Raji (cell line): Measurements from ENCODE around the gene TUBB.

Experiments used
- POLR2A ChIP-seq: IDR thresholded peaks from 2 replicates; pipeline ENCODE4 v1.6.1; 2011; ENCODE audit warnings: low read depth, low read length, control low read depth; ENCODE audit not compliant: insufficient read depth

TUBB gene

DNA sequence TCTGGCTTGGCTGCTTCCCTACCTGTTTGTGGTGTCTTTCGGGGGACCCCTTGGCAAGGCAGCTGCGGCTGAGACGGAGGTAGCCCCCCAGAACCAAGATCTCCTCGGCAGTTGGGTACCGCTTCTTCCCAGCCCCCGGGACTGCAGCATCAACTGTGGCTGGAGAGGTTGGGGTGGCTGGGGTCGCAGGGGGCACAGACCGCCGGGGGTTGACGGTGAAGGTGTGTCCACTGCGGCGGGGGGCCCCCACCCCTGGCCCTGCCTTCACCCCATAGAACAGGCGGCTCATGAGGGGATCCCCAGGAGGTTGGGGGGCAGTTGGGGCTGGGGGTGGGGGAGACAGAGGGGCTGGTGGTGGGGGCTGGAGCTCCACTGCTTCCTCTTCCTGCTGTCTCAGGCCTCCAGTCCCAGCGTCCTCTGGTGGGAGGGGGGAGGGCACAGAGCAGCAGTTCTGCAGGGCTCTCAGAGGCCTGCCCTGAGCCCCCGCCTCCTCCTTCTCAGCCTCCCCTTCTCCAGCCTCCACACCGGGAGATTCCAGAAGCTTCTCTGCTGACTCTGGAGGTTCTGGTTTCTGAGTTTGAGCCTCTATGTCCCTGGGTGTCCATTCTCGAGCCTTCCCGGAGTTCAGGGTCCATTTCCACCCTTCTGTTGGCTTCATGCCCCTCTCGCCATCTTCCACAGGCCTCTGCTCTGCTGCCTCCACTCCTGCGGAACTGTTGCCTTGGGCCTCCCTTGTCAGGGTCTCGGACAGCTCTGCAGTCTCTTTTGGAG lies 35.6 kb upstream of the TUBB start:
- peak; percentile 46; the same call in 1 of the 2 replicates for TF ChIP-seq POLR2A

DNA sequence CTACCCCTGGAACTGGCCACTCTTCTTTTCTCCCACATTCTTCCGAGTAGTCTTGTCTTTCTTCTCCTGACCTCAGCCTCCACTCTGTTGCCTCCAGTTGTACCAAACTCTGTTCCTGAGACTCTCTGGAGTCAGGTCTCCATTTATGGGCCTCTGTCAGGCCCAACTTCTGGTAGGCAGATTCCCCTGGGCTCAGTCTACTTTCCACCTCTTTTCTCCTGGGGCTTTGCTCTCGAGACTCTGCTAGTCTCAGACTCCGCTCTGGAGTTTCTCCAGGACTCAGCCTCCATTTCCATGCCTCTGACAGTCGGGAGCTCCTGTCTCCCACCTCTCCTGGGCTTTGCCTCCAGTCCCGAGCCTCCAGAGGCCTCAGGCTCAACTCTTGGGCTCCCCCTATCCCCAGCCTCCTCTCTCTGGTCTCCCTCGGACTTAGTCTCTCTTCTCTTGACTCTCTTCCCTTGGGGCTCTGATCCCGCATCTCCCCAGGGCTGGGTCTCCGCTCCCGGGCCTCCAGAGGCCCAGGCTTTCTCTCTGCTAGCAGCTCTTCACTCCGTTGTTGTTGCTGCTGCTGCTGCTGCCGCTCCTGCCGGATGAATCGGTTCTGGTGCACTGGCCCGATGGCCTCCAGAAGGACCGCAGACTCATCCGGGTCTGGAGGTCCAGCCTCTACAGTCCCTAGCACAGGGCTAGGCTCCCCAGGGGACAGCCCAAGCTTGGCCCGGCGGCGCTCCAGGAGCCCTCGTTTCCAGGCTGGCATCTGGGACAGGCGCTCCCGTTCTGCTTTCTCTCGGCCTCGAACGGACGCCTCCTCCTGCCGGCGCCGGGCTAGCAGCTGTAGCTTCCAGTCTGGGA lies 34.8 kb upstream of the TUBB start:
- no peak for TF ChIP-seq POLR2A

DNA sequence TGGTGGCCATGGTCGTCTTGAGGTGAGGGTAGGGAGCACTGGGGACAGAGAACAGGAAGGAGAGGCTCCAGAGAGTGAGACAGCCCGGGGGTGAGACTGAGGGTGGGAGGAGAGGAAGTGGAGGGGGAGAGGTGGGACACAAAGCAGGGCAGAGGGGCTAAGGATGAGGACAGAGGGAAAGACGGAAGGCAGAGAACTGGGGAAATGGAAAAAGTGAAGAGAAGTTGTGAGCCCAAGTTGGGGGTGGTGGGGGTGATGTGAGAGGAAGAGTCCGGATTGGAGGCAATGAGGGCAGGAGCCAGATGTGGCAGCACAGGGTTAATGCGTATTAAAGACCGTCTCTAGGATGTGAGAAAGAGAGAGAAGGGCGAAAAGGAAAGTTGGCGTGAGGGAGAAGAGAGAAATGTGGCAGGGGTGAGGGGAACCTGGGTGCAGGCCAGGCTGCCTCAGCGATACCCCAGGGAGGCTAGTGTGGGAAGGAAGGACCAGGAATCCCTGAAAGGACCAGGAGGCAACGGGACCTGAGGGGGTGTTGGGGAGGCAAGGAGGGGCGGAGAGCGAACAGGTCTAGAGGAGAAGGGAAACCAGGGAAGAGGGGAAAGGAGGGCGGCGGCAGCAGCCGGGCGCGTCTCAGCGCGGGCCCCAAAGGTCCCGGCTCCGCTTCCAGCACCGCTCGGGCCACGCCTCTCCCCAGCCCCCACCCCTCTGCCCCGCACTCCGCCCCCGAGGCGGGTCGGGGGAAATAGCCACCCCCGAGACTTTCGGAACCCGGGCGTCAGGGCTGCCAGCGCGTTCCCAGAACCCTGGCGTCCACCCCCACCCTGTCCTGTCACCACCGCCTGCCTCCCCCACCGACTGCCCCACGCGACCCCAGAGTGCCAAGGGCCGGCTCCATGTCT lies 33.9 kb upstream of the TUBB start, which contains the start of gene PPP1R18:
PPP1R18 (minus strand) TSS at position 637 of the 899 bp plus-strand sequence; CDS start at position 10, 627 bp downstream.
- peak; percentile 74 for TF ChIP-seq POLR2A

DNA sequence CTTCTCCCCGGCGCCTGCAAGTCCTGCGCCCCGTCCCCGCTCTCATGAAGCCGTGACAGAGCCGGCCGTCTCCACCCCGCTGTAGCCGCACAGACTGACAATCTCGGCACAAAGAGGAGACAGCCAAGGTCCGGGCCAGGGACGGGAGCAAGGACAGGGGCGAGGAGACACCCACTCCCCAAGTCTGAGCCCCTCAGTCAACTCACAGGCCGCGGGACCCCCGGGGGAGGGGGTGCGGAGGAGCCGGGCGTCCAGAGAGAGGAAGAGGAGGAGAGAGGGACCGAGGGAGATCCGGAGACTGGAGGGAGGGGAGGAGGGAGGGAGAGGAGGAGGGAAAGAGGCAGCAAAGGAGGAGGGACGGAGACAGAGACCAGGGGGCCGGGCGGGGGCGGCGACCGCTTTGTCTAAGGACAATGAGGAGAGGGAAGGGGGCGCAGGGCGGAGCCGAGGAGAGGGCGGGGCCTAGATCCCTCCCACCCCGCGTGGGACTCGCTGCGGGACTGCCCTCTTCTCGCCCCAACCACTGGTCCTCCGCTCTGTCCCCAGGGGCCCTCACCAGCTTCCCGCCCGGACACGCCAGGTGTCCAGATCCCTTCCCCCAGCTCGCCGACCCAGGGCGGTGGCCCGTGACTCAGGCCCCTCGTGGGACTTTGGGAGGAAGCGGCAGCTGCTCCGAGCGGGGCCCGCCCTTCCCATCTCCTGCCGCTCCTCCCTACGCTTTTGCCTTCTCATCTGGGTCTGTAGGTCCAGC lies 33.1 kb upstream of the TUBB start:
- peak; percentile 55; the same call in 1 of the 2 replicates for TF ChIP-seq POLR2A

DNA sequence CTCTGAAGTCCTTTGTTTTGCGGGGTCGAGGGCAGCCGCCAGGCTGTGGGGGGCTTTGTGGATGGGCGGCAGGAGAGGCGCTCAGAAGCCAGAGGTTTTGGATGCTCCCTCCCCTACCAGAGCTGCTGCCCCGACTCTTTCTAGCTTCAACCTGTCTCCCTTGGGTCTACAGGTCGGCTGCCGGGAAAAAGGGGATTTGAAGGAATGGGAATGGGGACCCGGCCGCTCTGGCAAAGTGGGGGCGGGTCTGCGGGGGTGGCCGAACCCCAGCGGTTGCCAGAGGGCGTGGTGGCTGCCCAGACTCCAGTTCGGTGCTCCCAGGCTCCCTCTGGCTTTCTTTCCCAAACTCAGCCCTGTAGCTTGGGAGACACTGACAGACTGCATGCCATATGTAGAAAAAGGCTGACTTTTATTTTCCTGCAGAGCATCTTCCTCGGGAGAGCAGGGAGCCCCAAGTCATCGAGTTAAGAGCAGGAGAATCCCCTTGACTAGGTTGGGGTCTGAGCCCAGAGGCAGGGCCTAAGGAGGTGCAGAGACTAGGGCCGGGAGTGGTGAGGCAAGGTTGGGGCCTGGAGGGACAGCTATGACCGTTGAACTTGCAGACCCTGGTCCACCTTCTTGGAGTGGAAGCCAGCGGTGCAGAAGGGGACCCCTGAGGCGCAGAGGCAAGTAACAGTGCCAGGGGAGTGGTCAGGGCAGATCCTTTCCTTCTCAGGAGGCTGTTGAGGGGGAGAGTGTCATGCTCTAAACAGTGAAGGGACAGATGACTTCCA lies 32.3 kb upstream of the TUBB start:
- TF ChIP-seq POLR2A, result no peak

DNA sequence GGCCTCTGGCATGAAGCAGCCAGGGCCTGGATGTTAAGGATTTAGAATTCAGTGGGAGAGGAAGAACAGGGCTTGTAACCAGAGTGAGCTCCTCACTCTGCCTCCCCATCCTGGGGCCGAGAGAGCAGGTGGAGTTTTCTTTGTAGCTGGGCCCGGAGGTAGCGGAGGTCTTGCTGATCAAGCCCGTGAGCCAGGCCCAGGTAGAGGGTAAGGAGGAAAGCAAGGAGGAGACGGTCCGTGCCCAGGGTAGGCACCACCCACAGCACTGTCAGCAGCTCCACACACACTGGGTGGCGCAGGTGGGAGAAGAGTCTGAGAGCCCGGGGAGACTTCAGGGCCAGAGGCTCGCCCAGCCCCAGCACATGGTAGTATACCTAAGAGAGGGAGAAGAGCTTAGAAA lies 31.6 kb upstream of the TUBB start:
- peak; percentile 40; the same call in 1 of the 2 replicates for TF ChIP-seq POLR2A

DNA sequence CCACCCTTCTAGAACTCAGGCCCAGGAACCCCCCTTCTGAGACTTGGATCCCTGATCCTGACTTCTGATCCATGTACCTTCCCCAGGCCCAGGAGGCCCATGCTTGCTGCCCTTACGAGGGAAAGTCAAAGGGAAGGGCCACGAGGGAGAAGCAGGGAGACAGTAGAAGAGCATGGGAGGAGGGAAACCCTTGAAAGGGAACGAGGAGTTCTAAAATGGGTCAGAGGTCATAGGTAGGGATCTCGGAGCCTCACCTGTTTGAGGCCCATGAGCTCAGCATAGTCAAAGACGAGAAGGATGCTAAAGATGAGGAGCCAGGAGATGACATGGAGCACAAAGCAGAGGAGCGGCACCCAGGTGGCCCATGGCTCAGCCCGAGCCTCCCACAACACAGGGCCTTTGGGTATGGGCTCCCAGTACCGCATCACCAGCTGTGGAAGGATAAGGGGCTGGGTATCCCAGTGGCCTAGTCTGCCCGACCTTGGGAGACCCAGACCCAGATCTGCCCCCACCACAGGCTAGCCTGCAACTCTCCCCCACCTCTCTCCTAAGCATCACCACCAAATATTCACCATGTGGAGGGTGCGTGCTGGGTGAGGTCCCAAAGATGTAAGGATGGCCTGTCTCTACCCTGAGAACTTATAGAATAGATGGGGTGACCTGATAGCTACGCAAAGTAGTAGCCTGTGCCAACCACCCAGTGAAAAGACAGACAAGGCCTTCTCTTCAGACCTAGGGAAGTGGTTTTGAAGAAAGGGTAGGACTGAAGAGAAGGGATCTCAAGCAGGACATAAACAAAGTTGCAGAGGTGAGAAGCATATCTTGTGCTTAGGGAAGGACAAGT lies 30.9 kb upstream of the TUBB start:
- no peak for TF ChIP-seq POLR2A

DNA sequence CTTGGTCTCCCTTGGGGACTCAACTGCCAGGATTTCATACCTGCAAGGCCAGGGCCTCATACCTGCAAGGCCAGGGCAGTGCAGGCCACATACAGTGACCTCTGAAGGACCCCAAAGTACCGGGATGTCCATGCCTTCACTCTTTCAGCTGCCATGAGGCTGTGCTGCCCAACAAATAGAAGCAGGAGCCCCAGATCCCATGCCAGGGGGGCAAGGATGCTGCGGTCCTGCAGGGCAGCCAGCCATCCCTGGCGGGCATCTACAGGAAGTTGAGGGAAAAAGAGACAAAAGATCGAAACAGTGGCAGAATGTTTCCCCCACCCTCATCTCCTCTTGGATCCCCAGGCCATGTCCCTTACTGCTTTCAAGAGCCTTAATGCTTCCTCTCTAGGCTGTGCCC lies 30.2 kb upstream of the TUBB start:
- TF ChIP-seq POLR2A, result peak; percentile 6; the same call in 1 of the 2 replicates

DNA sequence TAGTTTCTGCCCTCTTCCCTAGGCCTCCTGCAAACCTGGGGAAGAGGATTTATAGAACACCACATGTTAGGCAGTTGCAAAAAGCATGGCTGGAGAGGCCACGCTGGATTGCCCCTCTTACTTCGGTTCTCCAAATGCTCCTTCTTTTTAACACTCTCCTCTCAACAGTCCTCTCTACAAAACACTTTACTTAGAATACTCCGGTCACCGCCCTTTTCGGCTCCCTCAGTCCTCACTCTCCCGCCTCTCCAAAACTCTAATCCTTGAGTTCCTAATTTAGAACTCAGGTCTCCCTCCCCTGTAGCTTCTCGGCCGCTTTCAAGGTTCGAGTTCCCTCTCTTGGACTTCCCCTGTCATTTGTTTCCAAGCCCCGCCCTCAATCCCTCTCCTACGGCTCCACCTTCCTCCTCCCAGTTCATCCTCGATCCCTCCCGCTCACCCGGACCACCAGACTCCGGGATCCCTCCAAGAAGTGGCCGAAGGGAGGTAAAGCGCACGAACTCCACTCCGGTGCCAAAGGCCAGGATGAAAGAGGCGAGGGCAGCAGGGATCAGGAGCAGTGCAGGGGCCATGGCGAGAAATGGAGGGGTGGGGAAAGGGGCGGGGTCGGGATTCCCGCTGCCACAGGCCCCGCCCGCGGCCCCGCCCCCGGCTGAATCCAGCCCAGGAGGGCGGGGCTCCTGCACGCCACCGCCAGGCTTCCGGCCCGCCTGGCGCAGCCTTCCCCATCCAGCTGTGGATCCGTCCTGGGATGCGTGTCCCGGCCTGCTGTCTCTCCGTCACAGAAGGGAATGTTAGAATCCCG lies 29.5 kb upstream of the TUBB start, which contains the start of gene NRM:
NRM (minus strand) TSS at position 582 of the 805 bp plus-strand sequence; CDS start at position 572, 10 bp downstream.
- TF ChIP-seq POLR2A, result peak; percentile 76

DNA sequence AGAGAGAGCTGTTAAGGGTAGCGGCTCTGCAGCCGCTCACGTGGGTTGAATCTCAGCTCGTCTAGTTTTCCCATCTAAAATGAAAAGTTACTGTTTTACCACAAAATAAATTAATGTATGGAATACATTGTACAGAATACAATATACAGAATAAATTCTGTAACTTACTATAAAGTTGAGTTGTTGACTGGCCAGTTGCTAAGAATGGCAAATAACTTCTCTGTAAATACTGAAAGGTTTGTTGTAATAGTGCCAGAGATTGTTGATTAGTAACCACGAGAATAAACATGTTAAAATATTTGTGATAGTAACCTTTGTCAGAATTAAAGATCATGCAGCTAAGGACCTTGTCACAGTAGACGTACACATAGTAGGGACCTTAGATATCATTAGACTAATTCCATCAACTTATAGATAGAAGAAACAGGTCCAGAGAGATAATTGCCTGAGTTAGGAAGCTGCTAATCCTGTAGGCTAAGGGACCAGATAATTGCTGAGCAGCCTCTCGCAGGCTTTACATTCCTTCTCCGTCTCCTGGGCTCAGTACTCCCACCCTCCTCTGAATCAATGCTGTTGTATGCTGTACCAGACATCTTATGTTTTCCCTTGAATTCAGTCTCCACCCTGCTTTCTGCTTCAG lies 28.8 kb upstream of the TUBB start:
- TF ChIP-seq POLR2A, result no peak

DNA sequence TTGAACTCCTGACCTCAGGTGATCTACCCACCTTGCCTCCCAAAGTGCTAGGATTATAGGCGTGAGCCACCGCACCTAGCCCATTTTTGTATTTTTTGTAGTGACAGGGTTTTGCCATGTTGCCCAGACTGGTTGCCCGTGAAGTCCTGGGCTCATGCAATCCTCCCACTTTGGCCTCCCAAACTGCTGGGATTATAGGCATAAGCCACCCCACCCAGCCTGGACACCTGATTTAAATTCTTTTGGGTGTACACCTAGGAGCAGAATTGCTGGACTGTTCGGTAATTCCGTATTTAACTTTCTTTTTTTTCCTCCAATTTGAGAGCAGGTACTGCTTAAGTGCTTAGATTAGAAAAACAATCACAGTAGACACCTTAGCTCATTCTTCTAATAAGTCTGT lies 23.7 kb upstream of the TUBB start:
- TF ChIP-seq POLR2A, result no peak
